Right lobe of liver (tissue), 4 donors: ENCODE data around the gene OR2AP1.

ENCODE experiments used
- POLR2A ChIP-seq: fragments of 450-650 bp; IDR thresholded peaks from one replicate; pipeline ENCODE4 v1.6.1; 2017; ENCODE audit warnings: antibody characterized with exemption, mild to moderate bottlenecking
- TF ChIP-seq, protein P1 (sequence below), 4 donors: fragments of 200-600 bp in 3 of 4; fragments of 450-650 bp in 1 of 4; IDR thresholded peaks; one replicate each; pipeline versions ENCODE4 v1.5.1 to v1.8.0; 2016 to 2022; ENCODE audit warnings: antibody characterized with exemption in 4 of 4, mild to moderate bottlenecking in 2 of 4
- donor health status: DM: no; HTN: no; CAD: no.
- donor health status: DM: no; HTN: no; CAD: no.
- donor health status: DM: no; HTN: yes; CAD: no.

DNA sequence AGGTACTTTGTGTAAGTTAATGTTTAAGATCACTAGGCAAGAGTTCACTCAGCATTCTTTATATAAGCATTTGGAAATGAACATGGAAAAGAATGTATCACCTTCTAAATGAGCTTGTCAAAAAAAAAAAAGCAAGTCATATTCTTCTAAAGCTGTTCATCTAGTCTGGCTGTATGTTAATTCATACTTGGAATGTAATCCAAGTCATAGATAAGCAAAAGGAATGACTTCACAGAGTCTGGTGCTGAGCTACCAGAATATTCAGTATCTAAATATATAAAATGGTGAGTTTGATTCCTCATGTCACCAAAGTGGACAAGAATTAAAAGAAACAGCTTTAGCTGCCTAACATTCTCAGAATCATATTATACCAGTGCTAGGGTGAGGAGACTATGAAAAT, 18.0 kb upstream of the OR2AP1 start:
- TF ChIP-seq, protein P1, sequence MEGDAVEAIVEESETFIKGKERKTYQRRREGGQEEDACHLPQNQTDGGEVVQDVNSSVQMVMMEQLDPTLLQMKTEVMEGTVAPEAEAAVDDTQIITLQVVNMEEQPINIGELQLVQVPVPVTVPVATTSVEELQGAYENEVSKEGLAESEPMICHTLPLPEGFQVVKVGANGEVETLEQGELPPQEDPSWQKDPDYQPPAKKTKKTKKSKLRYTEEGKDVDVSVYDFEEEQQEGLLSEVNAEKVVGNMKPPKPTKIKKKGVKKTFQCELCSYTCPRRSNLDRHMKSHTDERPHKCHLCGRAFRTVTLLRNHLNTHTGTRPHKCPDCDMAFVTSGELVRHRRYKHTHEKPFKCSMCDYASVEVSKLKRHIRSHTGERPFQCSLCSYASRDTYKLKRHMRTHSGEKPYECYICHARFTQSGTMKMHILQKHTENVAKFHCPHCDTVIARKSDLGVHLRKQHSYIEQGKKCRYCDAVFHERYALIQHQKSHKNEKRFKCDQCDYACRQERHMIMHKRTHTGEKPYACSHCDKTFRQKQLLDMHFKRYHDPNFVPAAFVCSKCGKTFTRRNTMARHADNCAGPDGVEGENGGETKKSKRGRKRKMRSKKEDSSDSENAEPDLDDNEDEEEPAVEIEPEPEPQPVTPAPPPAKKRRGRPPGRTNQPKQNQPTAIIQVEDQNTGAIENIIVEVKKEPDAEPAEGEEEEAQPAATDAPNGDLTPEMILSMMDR (IDR thresholded peaks at IDR 0.05) = no peak
- TF ChIP-seq POLR2A = no peak
